Effector memory CD8-positive, alpha-beta T cell (primary cell): ENCODE data around the gene BCKDHA.
"Not testable (repeated sequence)": the region's sequence is repeated elsewhere in the genome, so short reads cannot be mapped to it uniquely, and the experiment has no call there.

ENCODE experiments used
- ATAC-seq: fragments of 150-1000 bp; cut with Tn5 transposase; replicated peaks from 2 replicates; pipeline ENCODE4 v1.10.0; 2021; ENCODE audit warnings: mild to moderate bottlenecking, moderate library complexity
- DNase-seq, 3 experiments: peaks; one replicate each; pipeline ENCODE4 v3.0.0; 2021
- H3K27ac Mint-ChIP-seq, 2 donors: one replicate each; pipeline ENCODE4 v1.8.0; 2022; ENCODE audit warnings: mild to moderate bottlenecking in 2 of 2, mixed read lengths in 2 of 2, moderate library complexity in 2 of 2
- H3K27me3 Mint-ChIP-seq, 2 donors: one replicate each; pipeline ENCODE4 v1.8.0; 2022; ENCODE audit warnings: mixed read lengths in 2 of 2
- H3K36me3 Mint-ChIP-seq: one replicate; pipeline ENCODE4 v1.8.0; 2022; ENCODE audit warnings: mild to moderate bottlenecking, moderate library complexity, mixed read lengths; ENCODE audit not compliant: insufficient read depth
- H3K4me1 Mint-ChIP-seq, 2 donors: one replicate each; pipeline ENCODE4 v1.8.0; 2022; ENCODE audit warnings: low read depth in 2 of 2, mixed read lengths in 2 of 2
- H3K4me3 Mint-ChIP-seq, 2 donors: one replicate each; pipeline ENCODE4 v1.8.0; 2022; ENCODE audit warnings: mild to moderate bottlenecking in 2 of 2, mixed read lengths in 2 of 2, moderate library complexity in 2 of 2
- H3K9me3 Mint-ChIP-seq, 2 donors: one replicate each; pipeline ENCODE4 v1.8.0; 2022; ENCODE audit warnings: mixed read lengths in 2 of 2

BCKDHA gene

GRCh38 chr19:41376241-41376997 is 21.2 kb upstream of the BCKDHA start, which contains the start of gene TMEM91:
Gene TMEM91 (plus strand): TSS chr19:41376533. CDS start chr19:41378310, 1,777 bp downstream.
- Mint-ChIP-seq H3K27ac (peak within 1 kb of the TSS; percentile 1 to 68), H3K36me3 (peaks cover 13% of the 10 kb centered on the region), H3K27me3 (no peaks in the 10 kb centered on the region), H3K4me3 (peak within 1 kb of the TSS; percentile 57 to 76), H3K9me3 (no peaks in the 10 kb centered on the region), H3K4me1 (peaks cover 12 to 13% of the 10 kb centered on the region in 2 donors)
- DNase-seq (no peak), ATAC-seq (peak; percentile 51)

- no peaks in the 10 kb centered on the region for H3K9me3 Mint-ChIP-seq
- no peaks in the 10 kb centered on the region for H3K27me3 Mint-ChIP-seq
- peaks cover 15% of the 10 kb centered on the region for H3K36me3 Mint-ChIP-seq
- DNase-seq, result no peak
- ATAC-seq, result peak; percentile 61
- H3K4me1 Mint-ChIP-seq, result peaks cover 10 to 13% of the 10 kb centered on the region in 2 donors
- H3K4me3 Mint-ChIP-seq, result peak overlapping the region; percentile 57 to 76
- peak overlapping the region; percentile 1 to 68 for H3K27ac Mint-ChIP-seq
These were observed 20.6 kb upstream of the BCKDHA start for GRCh38 chr19:41376998-41377365.

GRCh38 chr19:41377977-41378709 is 19.5 kb upstream of the BCKDHA start:
- peak overlapping the region; percentile 13 to 68 for H3K27ac Mint-ChIP-seq
- peak overlapping the region in 1 of 2 donors; percentile 13 for H3K4me3 Mint-ChIP-seq
- ATAC-seq (peak; percentile 36), DNase-seq (no peak)
- H3K27me3 Mint-ChIP-seq, result no peaks in the 10 kb centered on the region
- peaks cover 16% of the 10 kb centered on the region for H3K36me3 Mint-ChIP-seq
- peaks cover 10 to 13% of the 10 kb centered on the region in 2 donors for H3K4me1 Mint-ChIP-seq
- no peaks in the 10 kb centered on the region for H3K9me3 Mint-ChIP-seq

- DNase-seq, H3K4me1 Mint-ChIP-seq, H3K27me3 Mint-ChIP-seq, H3K9me3 Mint-ChIP-seq, ATAC-seq, H3K27ac Mint-ChIP-seq, H3K4me3 Mint-ChIP-seq: not testable (repeated sequence)
- H3K36me3 Mint-ChIP-seq, result peaks cover 13% of the 10 kb centered on the region
These were observed 16.1 kb upstream of the BCKDHA start for GRCh38 chr19:41381536-41381935.

GRCh38 chr19:41384351-41384750 is 13.3 kb upstream of the BCKDHA start:
- Mint-ChIP-seq H3K27ac (no peak overlapping the region), H3K4me1 (no peaks in the 10 kb centered on the region), H3K4me3 (no peak overlapping the region), H3K27me3 (no peaks in the 10 kb centered on the region), H3K36me3 (peaks cover 13% of the 10 kb centered on the region), H3K9me3 (no peaks in the 10 kb centered on the region)
- DNase-seq (no peak), ATAC-seq (no peak)

- Mint-ChIP-seq H3K27ac (peak overlapping the region in 1 of 2 donors; percentile 88), H3K27me3 (no peaks in the 10 kb centered on the region), H3K4me1 (no peaks in the 10 kb centered on the region), H3K9me3 (no peaks in the 10 kb centered on the region), H3K36me3 (peaks cover 20% of the 10 kb centered on the region), H3K4me3 (no peak overlapping the region)
- DNase-seq (no peak), ATAC-seq (no peak)
These were observed 11.2 kb upstream of the BCKDHA start for GRCh38 chr19:41386442-41386841.

GRCh38 chr19:41391618-41392017 is 6.0 kb upstream of the BCKDHA start:
- H3K27me3 Mint-ChIP-seq, result no peaks in the 10 kb centered on the region
- no peak for ATAC-seq
- no peak overlapping the region for H3K27ac Mint-ChIP-seq
- H3K4me3 Mint-ChIP-seq, result no peak overlapping the region
- H3K4me1 Mint-ChIP-seq, result peaks cover 12% of the 10 kb centered on the region in 2 donors
- no peak for DNase-seq
- H3K9me3 Mint-ChIP-seq, result no peaks in the 10 kb centered on the region
- H3K36me3 Mint-ChIP-seq, result peaks cover 32% of the 10 kb centered on the region

GRCh38 chr19:41392775-41393174 is 4.8 kb upstream of the BCKDHA start:
- Mint-ChIP-seq H3K27ac (peak overlapping the region in 1 of 2 donors; percentile 59), H3K36me3 (peaks cover 37% of the 10 kb centered on the region)

GRCh38 chr19:41395355-41395754 is 2.3 kb upstream of the BCKDHA start:
- peaks cover 35 to 37% of the 10 kb centered on the region in 2 donors for H3K4me1 Mint-ChIP-seq
- peak overlapping the region; percentile 4 to 100 for H3K4me3 Mint-ChIP-seq
- DNase-seq (no peak), ATAC-seq (no peak)
- no peaks in the 10 kb centered on the region for H3K27me3 Mint-ChIP-seq
- peaks cover 31% of the 10 kb centered on the region for H3K36me3 Mint-ChIP-seq
- H3K27ac Mint-ChIP-seq, result peak overlapping the region; percentile 5 to 100
- no peaks in the 10 kb centered on the region for H3K9me3 Mint-ChIP-seq

More at GRCh38 chr19:41392775-41393174, 4.8 kb upstream of the BCKDHA start:
- Mint-ChIP-seq H3K9me3 (no peaks in the 10 kb centered on the region), H3K27me3 (no peaks in the 10 kb centered on the region), H3K4me3 (no peak overlapping the region), H3K4me1 (peaks cover 17 to 22% of the 10 kb centered on the region in 2 donors)
- ATAC-seq (no peak), DNase-seq (no peak)

- H3K4me1 Mint-ChIP-seq, result peaks cover 40 to 45% of the 10 kb centered on the region in 2 donors
These were observed 416 bp downstream of the BCKDHA start for GRCh38 chr19:41398050-41398418.

GRCh38 chr19:41398598-41398997 is 980 bp downstream of the BCKDHA start:
- Mint-ChIP-seq H3K27ac (peak overlapping the region; percentile 100), H3K36me3 (peaks cover 20% of the 10 kb centered on the region), H3K4me3 (peak overlapping the region; percentile 98 to 100), H3K27me3 (no peaks in the 10 kb centered on the region), H3K9me3 (no peaks in the 10 kb centered on the region), H3K4me1 (peaks cover 42 to 47% of the 10 kb centered on the region in 2 donors)
- ATAC-seq (no peak), DNase-seq (no peak)

More at GRCh38 chr19:41398050-41398418, 416 bp downstream of the BCKDHA start:
- peaks cover 20% of the 10 kb centered on the region for H3K36me3 Mint-ChIP-seq
- ATAC-seq (no peak), DNase-seq (no peak)
- no peaks in the 10 kb centered on the region for H3K9me3 Mint-ChIP-seq
- H3K27me3 Mint-ChIP-seq, result no peaks in the 10 kb centered on the region
- H3K27ac Mint-ChIP-seq, result peak overlapping the region; percentile 100
- H3K4me3 Mint-ChIP-seq, result peak overlapping the region; percentile 98 to 100

GRCh38 chr19:41399091-41399490 is 1.5 kb downstream of the BCKDHA start:
- Mint-ChIP-seq H3K4me1 (peaks cover 41 to 48% of the 10 kb centered on the region in 2 donors), H3K27ac (peak overlapping the region; percentile 83 to 100), H3K36me3 (peaks cover 23% of the 10 kb centered on the region), H3K4me3 (peak overlapping the region; percentile 98 to 100), H3K27me3 (no peaks in the 10 kb centered on the region), H3K9me3 (no peaks in the 10 kb centered on the region)
- ATAC-seq, result no peak
- DNase-seq, result no peak

- H3K4me3 Mint-ChIP-seq, result peak overlapping the region; percentile 98 to 100
- no peaks in the 10 kb centered on the region for H3K27me3 Mint-ChIP-seq
- H3K36me3 Mint-ChIP-seq, result peaks cover 21% of the 10 kb centered on the region
- peaks cover 41 to 48% of the 10 kb centered on the region in 2 donors for H3K4me1 Mint-ChIP-seq
- peak overlapping the region; percentile 83 to 100 for H3K27ac Mint-ChIP-seq
- ATAC-seq, result no peak
- no peaks in the 10 kb centered on the region for H3K9me3 Mint-ChIP-seq
- DNase-seq, result no peak
These were observed 1.9 kb downstream of the BCKDHA start for GRCh38 chr19:41399525-41399924.
